HEK293 (cell line): ENCODE data around the gene ATP8B1.

Experiments
- CTCF ChIA-PET: fragments of 350-600 bp; formaldehyde crosslinking; extraction: SDS; loops from one replicate; lab custom pipeline; 2021; ENCODE audit warnings: antibody characterized with exemption; lab: Yijun Ruan, JAX
- POLR2A ChIA-PET: fragments of 300-600 bp; formaldehyde crosslinking; extraction: SDS; loops from one replicate; lab custom pipeline; 2020; ENCODE audit warnings: antibody characterized with exemption, inconsistent platforms; lab: Yijun Ruan, JAX
- H3K27ac ChIP-seq: fragments of 200-500 bp; sonication (Bioruptor generic); 2 replicates; pipeline ENCODE4 v1.5.1; 2014; ENCODE audit warnings: low read depth, low read length, control low read depth, inconsistent platforms; ENCODE audit errors: extremely low read depth
- H3K36me3 ChIP-seq, 2 experiments: fragments of 200-500 bp in 1 of 2; sonication (Bioruptor generic) in 1 of 2; 1 replicate in 1 of 2; 2 replicates in 1 of 2; pipeline ENCODE4 v1.5.1; 2014 to 2017; ENCODE audit warnings: inconsistent platforms in 2 of 2, low read length in 2 of 2; ENCODE audit not compliant: control insufficient read depth in 2 of 2, insufficient read depth in 1 of 2
- H3K4me1 ChIP-seq: fragments of 200-500 bp; sonication (Bioruptor generic); 2 replicates; pipeline ENCODE4 v1.5.1; 2014; ENCODE audit warnings: mild to moderate bottlenecking, low read length, inconsistent platforms; ENCODE audit not compliant: control insufficient read depth, insufficient read depth
- H3K4me3 ChIP-seq: 2 replicates; pipeline ENCODE4 v1.5.1; 2011; ENCODE audit warnings: low read depth, mild to moderate bottlenecking, control low read depth, low read length, moderate library complexity
- H3K9me3 ChIP-seq: fragments of 200-500 bp; sonication (Bioruptor generic); 2 replicates; pipeline ENCODE4 v1.5.1; 2014; ENCODE audit warnings: low read depth, low read length, inconsistent platforms; ENCODE audit not compliant: control insufficient read depth, insufficient read depth
- IKZF3 ChIP-seq: fragments of 450-650 bp; IDR thresholded peaks from 2 replicates; pipeline ENCODE4 v1.5.0; 2018; ENCODE audit warnings: missing biosample characterization, mild to moderate bottlenecking, missing genetic modification characterization, moderate library complexity
- MZF1 ChIP-seq: fragments of 450-650 bp; formaldehyde crosslinking; IDR thresholded peaks from 2 replicates; pipeline ENCODE4 v1.5.1; 2017; ENCODE audit warnings: missing biosample characterization, missing genetic modification characterization, borderline replicate concordance
- RBAK ChIP-seq: fragments of 450-650 bp; formaldehyde crosslinking; IDR thresholded peaks from 2 replicates; pipeline ENCODE4 v1.5.1; 2016; ENCODE audit warnings: missing biosample characterization, missing genetic modification characterization
- SETDB1 ChIP-seq: IDR thresholded peaks from one replicate; pipeline ENCODE4 v1.6.1; 2017; ENCODE audit warnings: mild to moderate bottlenecking, low read length, moderate library complexity, mixed read lengths; ENCODE audit not compliant: insufficient read length
- SP2 ChIP-seq: fragments of 450-650 bp; formaldehyde crosslinking; IDR thresholded peaks from 2 replicates; pipeline ENCODE4 v1.5.1; 2016; ENCODE audit warnings: missing biosample characterization, missing genetic modification characterization
- ZBTB20 ChIP-seq: fragments of 450-650 bp; formaldehyde crosslinking; IDR thresholded peaks from 2 replicates; pipeline ENCODE4 v1.5.1; 2016; ENCODE audit warnings: missing biosample characterization, missing genetic modification characterization
- ZFP41 ChIP-seq: fragments of 450-650 bp; formaldehyde crosslinking; IDR thresholded peaks from 2 replicates; pipeline ENCODE4 v1.5.1; 2016; ENCODE audit warnings: missing biosample characterization, missing genetic modification characterization, borderline replicate concordance
- ZNF19 ChIP-seq: fragments of 450-650 bp; formaldehyde crosslinking; IDR thresholded peaks from 2 replicates; pipeline ENCODE4; 2016; ENCODE audit warnings: missing biosample characterization, missing genetic modification characterization, low read depth
- ZNF2 ChIP-seq: fragments of 450-650 bp; formaldehyde crosslinking; IDR thresholded peaks from 2 replicates; pipeline ENCODE4 v1.5.1; 2016; ENCODE audit warnings: missing biosample characterization, missing genetic modification characterization
- ZNF239 ChIP-seq: fragments of 450-650 bp; formaldehyde crosslinking; IDR thresholded peaks from 2 replicates; pipeline ENCODE4 v1.5.1; 2016; ENCODE audit warnings: missing biosample characterization, missing genetic modification characterization
- ZNF24 ChIP-seq: fragments of 450-650 bp; formaldehyde crosslinking; IDR thresholded peaks from 2 replicates; pipeline ENCODE4 v1.5.1; 2016; ENCODE audit warnings: missing biosample characterization, missing genetic modification characterization
- ZNF501 ChIP-seq: fragments of 450-650 bp; formaldehyde crosslinking; IDR thresholded peaks from 2 replicates; pipeline ENCODE4 v1.5.1; 2016; ENCODE audit warnings: missing biosample characterization, missing genetic modification characterization
- ZNF555 ChIP-seq: fragments of 450-650 bp; formaldehyde crosslinking; conservative IDR thresholded peaks from 2 replicates; pipeline ENCODE4 v1.5.1; 2017; ENCODE audit warnings: missing biosample characterization, mild to moderate bottlenecking, missing genetic modification characterization, inconsistent platforms
- ZNF610 ChIP-seq: fragments of 450-650 bp; formaldehyde crosslinking; IDR thresholded peaks from 2 replicates; pipeline ENCODE4 v1.5.1; 2016; ENCODE audit warnings: missing biosample characterization, missing genetic modification characterization, borderline replicate concordance
- ZNF654 ChIP-seq: fragments of 450-650 bp; formaldehyde crosslinking; IDR thresholded peaks from 2 replicates; pipeline ENCODE4 v1.5.1; 2016; ENCODE audit warnings: low read depth, missing biosample characterization, missing genetic modification characterization
- ZNF701 ChIP-seq: fragments of 450-650 bp; formaldehyde crosslinking; IDR thresholded peaks from 2 replicates; pipeline ENCODE4 v1.5.1; 2016; ENCODE audit warnings: missing biosample characterization, missing genetic modification characterization
- ZNF768 ChIP-seq: fragments of 450-650 bp; formaldehyde crosslinking; IDR thresholded peaks from 2 replicates; pipeline ENCODE4 v1.5.1; 2018; ENCODE audit warnings: missing biosample characterization, mild to moderate bottlenecking, missing genetic modification characterization
- ZSCAN23 ChIP-seq: fragments of 450-650 bp; formaldehyde crosslinking; IDR thresholded peaks from 2 replicates; pipeline ENCODE4 v1.5.1; 2016; ENCODE audit warnings: missing biosample characterization, missing genetic modification characterization
- TF ChIP-seq, protein P1 (sequence below): fragments of 450-650 bp; formaldehyde crosslinking; conservative IDR thresholded peaks from 2 replicates; pipeline ENCODE4 v1.5.1; 2016; ENCODE audit warnings: low read depth, missing biosample characterization, missing genetic modification characterization
- TF ChIP-seq, protein P2 (sequence below): fragments of 450-650 bp; formaldehyde crosslinking; IDR thresholded peaks from 2 replicates; pipeline ENCODE4 v1.5.1; 2016; ENCODE audit warnings: missing biosample characterization, missing genetic modification characterization
- TF ChIP-seq, protein P3 (sequence below): fragments of 450-650 bp; formaldehyde crosslinking; IDR thresholded peaks from 2 replicates; pipeline ENCODE4 v1.5.1; 2017; ENCODE audit warnings: missing biosample characterization, missing genetic modification characterization
- TF ChIP-seq, protein P4 (sequence below): fragments of 450-650 bp; formaldehyde crosslinking; IDR thresholded peaks from 2 replicates; pipeline ENCODE4 v1.5.1; 2017; ENCODE audit warnings: missing biosample characterization, missing genetic modification characterization

The ATP8B1 gene

DNA sequence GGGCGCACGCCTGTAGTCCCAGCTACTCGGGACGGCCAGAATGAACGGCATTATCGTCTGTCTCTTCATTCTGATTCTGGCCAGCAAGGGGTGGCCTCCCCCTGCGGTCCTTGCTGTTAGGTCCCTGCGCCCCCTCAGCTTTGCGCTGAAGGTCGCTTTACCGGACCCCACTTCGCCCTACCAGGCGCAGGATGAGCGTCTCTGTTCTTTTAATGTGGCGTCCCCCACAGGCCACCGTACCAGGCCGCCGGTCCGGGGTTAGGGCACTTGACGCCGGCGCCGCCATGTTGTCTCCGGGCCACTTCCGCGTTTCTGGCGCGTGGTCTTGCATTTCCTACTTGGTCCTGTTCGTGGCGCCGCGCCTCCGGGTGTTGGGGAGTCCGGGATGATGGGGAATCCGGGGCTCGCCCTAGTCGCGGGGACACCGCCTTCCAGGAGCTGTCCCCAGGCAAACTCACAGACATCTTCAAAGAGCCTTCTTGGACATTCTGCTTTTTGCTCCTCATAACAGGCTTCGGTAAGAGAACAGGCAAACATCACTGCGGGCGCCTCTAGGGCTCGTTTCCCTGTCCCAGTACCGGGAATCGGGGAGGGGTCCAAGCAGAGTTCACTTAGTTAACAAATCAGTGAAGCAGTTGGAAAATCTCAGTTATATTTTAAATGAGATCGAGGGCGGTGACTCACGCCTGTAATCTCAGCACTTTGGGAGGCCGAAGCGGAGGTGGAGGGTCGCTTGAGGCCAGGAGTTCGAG, 172.9 kb downstream of the ATP8B1 start (continued):
- TF ChIP-seq ZFP41 (tag by site-specific recombination) (no peak), ZBTB20 (tag by site-specific recombination) (peak; percentile 82), SP2 (tag by site-specific recombination) (0 out of 2 replicates have a peak, but pooled peaks have one; percentile 14), ZNF768 (tag by site-specific recombination) (peak; percentile 80), ZNF19 (0 out of 2 replicates have a peak, but pooled peaks have one; percentile 6), ZNF610 (tag by site-specific recombination) (peak; percentile 84), ZNF501 (tag by site-specific recombination) (peak; percentile 79)
- TF ChIP-seq, protein P1, sequence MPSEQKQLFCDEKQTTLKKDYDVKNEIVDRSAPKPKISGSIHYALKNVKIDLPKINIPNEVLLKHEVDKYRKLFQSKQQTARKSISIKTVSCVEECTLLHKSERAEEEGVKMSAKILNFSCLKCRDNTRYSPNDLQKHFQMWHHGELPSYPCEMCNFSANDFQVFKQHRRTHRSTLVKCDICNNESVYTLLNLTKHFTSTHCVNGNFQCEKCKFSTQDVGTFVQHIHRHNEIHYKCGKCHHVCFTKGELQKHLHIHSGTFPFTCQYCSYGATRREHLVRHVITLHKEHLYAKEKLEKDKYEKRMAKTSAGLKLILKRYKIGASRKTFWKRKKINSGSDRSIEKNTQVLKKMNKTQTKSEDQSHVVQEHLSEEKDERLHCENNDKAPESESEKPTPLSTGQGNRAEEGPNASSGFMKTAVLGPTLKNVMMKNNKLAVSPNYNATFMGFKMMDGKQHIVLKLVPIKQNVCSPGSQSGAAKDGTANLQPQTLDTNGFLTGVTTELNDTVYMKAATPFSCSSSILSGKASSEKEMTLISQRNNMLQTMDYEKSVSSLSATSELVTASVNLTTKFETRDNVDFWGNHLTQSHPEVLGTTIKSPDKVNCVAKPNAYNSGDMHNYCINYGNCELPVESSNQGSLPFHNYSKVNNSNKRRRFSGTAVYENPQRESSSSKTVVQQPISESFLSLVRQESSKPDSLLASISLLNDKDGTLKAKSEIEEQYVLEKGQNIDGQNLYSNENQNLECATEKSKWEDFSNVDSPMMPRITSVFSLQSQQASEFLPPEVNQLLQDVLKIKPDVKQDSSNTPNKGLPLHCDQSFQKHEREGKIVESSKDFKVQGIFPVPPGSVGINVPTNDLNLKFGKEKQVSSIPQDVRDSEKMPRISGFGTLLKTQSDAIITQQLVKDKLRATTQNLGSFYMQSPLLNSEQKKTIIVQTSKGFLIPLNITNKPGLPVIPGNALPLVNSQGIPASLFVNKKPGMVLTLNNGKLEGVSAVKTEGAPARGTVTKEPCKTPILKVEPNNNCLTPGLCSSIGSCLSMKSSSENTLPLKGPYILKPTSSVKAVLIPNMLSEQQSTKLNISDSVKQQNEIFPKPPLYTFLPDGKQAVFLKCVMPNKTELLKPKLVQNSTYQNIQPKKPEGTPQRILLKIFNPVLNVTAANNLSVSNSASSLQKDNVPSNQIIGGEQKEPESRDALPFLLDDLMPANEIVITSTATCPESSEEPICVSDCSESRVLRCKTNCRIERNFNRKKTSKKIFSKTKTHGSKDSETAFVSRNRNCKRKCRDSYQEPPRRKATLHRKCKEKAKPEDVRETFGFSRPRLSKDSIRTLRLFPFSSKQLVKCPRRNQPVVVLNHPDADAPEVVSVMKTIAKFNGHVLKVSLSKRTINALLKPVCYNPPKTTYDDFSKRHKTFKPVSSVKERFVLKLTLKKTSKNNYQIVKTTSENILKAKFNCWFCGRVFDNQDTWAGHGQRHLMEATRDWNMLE (tag by site-specific recombination) = peak; percentile 77

DNA sequence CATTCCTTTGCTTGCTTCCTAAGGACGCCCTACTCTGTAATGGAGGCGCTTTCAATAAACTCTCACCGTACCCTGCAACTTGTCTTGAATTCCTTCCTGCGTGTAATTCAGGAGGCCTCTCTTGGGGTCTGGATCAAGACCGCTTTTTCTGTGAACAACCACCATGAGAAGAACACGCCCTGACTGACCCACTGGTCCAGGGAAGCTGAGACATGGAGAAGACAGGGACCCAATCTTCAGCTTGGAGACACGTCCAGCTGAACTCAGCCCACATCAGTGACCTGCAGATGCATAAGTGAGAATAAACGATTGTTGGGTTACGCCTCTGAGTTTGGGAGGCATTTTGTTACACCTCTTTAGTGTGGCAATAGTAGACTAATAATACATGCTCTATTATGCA, 173.7 kb downstream of the ATP8B1 start:
- no peaks in the 10 kb centered on the region for H3K9me3 ChIP-seq
- H3K27ac ChIP-seq = peak overlapping the region; percentile 61; the same call in 1 of the 2 replicates
- H3K4me3 ChIP-seq = no peak overlapping the region
- POLR2A ChIA-PET = interaction anchor here (0.6 to 1.9 kb wide), 2 partner anchors 8 to 9 kb away, joined by 3 to 6 read pairs; partner anchors contain the start of gene NARS1
- no peaks in the 10 kb centered on the region for H3K36me3 ChIP-seq
- TF ChIP-seq RBAK (tag by site-specific recombination) = no peak
- TF ChIP-seq SETDB1 = no peak
- TF ChIP-seq ZNF239 = no peak
- no peak for TF ChIP-seq ZNF701
- H3K4me1 ChIP-seq = no peaks in the 10 kb centered on the region
- CTCF ChIA-PET = interaction anchor here (0.6 to 1.6 kb wide), 14 partner anchors 9 to 1698 kb away, joined by 3 to 6 read pairs (median 4); partner anchors contain the start of gene ATP8B1

DNA sequence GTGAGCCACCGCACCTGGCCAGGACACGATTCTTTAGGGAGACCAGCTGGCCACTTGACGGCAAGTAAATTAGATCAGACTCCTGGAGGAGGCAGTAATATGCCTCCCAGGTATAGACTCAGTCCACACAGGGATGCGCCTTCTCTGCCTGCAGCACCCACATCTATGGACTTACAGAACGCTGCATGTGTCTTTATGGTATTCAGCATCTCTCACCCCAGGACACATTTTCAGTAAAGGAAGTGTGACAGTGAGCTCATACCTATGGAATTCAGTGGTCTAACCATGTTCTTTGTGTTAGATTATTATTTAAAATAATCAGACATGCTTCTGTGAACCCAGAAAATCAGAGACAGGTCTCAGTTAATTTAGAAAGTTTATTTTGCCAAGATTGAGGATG, 175.6 kb downstream of the ATP8B1 start:
- Histone ChIP-seq H3K9me3 (no peaks in the 10 kb centered on the region), H3K27ac (no peak overlapping the region), H3K4me1 (no peaks in the 10 kb centered on the region), H3K36me3 (no peaks in the 10 kb centered on the region), H3K4me3 (no peak overlapping the region)
- ChIA-PET CTCF (interaction anchor here (0.7 kb wide), 1 partner anchor 21 kb away, joined by 3 read pairs; no protein-coding TSS in a partner anchor), POLR2A (interaction anchor here (1.2 kb wide), 1 partner anchor 192 kb away, joined by 3 read pairs; no protein-coding TSS in a partner anchor)
- TF ChIP-seq ZNF24 (tag by site-specific recombination) (no peak), ZSCAN23 (tag by site-specific recombination) (no peak), ZNF555 (tag by site-specific recombination) (no peak), MZF1 (tag by site-specific recombination) (no peak), ZNF654 (tag by site-specific recombination) (no peak), IKZF3 (tag by site-specific recombination) (no peak), ZNF2 (tag by site-specific recombination) (no peak)
- TF ChIP-seq, protein P2, sequence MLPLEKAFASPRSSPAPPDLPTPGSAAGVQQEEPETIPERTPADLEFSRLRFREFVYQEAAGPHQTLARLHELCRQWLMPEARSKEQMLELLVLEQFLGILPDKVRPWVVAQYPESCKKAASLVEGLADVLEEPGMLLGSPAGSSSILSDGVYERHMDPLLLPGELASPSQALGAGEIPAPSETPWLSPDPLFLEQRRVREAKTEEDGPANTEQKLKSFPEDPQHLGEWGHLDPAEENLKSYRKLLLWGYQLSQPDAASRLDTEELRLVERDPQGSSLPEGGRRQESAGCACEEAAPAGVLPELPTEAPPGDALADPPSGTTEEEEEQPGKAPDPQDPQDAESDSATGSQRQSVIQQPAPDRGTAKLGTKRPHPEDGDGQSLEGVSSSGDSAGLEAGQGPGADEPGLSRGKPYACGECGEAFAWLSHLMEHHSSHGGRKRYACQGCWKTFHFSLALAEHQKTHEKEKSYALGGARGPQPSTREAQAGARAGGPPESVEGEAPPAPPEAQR (tag by site-specific recombination) = no peak
- TF ChIP-seq, protein P3, sequence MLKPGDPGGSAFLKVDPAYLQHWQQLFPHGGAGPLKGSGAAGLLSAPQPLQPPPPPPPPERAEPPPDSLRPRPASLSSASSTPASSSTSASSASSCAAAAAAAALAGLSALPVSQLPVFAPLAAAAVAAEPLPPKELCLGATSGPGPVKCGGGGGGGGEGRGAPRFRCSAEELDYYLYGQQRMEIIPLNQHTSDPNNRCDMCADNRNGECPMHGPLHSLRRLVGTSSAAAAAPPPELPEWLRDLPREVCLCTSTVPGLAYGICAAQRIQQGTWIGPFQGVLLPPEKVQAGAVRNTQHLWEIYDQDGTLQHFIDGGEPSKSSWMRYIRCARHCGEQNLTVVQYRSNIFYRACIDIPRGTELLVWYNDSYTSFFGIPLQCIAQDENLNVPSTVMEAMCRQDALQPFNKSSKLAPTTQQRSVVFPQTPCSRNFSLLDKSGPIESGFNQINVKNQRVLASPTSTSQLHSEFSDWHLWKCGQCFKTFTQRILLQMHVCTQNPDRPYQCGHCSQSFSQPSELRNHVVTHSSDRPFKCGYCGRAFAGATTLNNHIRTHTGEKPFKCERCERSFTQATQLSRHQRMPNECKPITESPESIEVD = no peak
- TF ChIP-seq, protein P4, sequence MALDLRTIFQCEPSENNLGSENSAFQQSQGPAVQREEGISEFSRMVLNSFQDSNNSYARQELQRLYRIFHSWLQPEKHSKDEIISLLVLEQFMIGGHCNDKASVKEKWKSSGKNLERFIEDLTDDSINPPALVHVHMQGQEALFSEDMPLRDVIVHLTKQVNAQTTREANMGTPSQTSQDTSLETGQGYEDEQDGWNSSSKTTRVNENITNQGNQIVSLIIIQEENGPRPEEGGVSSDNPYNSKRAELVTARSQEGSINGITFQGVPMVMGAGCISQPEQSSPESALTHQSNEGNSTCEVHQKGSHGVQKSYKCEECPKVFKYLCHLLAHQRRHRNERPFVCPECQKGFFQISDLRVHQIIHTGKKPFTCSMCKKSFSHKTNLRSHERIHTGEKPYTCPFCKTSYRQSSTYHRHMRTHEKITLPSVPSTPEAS (tag by site-specific recombination) = no peak
